HG02610 (cell line): ENCODE data around the gene TSN.
"Not testable (repeated sequence)": the region's sequence is repeated elsewhere in the genome, so short reads cannot be mapped to it uniquely, and the experiment has no call there.

Experiments
- ATAC-seq: cut with Tn5 transposase; IDR thresholded peaks from one replicate; pipeline ENCODE4 v1.9.1; 2021; ENCODE audit warnings: mild to moderate bottlenecking, moderate library complexity; ENCODE audit not compliant: unreplicated experiment

The TSN gene

GRCh38 chr2:121796239-121796638, 40.8 kb downstream of the TSN start:
- ATAC-seq, result no peak

DNA sequence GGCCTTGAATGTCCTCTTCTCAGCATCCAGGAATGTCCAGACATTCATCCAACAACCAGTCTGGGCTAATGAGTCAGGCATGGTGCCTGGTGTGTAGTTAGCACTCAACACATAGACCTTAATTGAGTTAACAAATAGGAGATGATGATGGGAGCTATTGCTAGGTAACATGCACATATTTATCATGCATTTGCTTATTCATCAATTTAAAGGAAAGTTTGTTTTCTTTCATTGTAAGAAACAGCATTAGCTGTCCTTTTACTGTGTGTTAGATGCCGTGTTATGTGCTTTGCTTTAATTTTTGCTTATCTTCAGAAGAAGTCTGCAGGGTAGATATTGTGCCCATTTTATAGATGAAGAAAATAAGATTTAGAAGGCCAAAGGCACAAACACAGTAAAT, 43.2 kb downstream of the TSN start:
- no peak for ATAC-seq

GRCh38 chr2:121801916-121802315, 46.5 kb downstream of the TSN start:
- ATAC-seq, result no peak

GRCh38 chr2:121803503-121803902, 48.1 kb downstream of the TSN start:
- ATAC-seq, result no peak

GRCh38 chr2:121804340-121804739, 48.9 kb downstream of the TSN start:
- peak; percentile 64 for ATAC-seq

DNA sequence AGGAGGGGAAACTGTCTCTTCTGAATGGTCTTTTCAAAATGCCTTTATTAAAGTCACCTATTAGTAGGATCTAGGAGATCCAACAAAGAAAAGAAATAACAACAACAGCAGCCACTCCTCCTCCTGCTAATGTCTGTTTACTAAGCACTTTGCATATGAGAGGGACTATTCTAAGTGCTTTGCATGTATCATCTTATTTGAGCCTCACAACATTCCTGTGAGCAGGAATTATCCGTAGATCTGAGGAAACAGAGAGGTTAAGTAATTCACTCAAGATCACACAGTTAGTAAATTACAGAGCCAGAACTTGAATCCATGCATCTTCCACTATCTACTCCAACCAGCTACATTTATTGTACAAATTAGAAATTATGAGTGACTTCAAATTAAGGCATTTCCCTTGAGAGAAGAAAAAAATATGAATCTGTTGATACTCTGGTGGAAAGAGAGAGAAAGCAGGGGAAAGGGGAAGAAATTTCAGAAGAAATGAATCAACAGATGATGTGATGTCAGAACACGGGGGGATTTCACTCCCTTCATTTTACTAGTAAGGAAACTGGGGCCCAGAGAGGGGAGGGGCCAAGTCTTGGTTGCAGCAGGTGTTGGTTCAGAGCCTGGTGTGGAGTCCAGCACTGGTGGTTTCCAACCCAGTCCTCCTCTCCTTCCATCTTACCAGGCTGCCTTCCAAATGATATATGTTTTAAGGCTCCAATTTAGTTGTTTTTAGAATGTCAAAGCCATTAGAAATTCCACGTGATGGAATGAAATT, 49.7 kb downstream of the TSN start:
- ATAC-seq, result no peak

DNA sequence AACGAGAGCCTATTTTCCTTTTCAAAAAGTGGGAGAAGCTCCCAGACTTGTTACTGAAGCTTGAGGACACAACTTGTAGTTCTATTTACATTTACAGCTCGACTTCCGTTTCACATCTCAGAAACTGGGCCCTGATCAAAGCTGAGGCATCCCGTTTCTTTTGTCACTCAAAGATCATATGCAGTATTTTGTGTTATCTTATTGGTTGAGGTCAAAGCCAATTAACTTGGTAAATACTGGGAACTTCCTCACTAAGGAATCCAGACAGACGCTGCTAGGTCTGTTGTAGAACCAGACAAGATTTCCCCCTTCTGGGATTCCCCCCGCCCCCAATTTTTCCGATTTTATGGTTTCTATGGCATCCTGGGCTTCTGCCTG, 50.3 kb downstream of the TSN start:
- no peak for ATAC-seq

DNA sequence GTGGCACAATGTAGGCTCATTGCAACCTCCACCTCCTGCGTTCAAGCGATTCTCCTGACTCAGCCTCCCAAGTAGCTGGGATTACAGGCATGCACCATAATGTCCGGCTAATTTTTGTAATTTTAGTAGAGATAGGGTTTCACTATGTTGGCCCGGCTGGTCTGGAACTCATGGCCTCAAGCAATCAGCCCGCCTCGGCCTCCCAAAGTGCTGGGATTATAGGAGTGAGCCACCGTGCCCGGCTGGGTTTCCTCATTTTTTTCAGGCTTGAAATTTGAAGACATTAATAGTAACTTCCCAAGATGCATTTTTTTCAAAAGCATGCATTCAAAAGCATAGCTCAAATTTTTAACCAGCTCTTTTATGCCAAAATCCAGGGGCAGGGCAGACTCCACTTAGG, 52.3 kb downstream of the TSN start:
- ATAC-seq, result not testable (repeated sequence)

DNA sequence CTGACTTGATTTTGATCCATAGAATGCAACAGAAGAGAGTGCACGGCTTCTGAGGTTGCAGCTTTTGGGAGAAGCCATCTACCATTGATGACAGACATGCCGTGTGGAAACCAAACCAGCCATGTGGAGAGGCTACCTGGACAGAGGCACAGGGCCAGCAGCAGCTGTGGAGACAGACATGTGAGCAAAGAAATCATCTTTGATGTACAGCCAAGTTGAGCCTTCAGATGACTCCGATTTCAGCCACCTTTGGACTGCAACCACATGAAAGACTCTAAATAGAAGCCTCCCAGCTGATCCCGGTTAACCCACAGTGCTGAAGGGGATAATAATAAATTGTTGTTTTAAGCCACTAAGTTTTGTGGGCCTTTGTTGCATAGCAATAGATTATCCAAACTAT, 54.2 kb downstream of the TSN start:
- no peak for ATAC-seq

DNA sequence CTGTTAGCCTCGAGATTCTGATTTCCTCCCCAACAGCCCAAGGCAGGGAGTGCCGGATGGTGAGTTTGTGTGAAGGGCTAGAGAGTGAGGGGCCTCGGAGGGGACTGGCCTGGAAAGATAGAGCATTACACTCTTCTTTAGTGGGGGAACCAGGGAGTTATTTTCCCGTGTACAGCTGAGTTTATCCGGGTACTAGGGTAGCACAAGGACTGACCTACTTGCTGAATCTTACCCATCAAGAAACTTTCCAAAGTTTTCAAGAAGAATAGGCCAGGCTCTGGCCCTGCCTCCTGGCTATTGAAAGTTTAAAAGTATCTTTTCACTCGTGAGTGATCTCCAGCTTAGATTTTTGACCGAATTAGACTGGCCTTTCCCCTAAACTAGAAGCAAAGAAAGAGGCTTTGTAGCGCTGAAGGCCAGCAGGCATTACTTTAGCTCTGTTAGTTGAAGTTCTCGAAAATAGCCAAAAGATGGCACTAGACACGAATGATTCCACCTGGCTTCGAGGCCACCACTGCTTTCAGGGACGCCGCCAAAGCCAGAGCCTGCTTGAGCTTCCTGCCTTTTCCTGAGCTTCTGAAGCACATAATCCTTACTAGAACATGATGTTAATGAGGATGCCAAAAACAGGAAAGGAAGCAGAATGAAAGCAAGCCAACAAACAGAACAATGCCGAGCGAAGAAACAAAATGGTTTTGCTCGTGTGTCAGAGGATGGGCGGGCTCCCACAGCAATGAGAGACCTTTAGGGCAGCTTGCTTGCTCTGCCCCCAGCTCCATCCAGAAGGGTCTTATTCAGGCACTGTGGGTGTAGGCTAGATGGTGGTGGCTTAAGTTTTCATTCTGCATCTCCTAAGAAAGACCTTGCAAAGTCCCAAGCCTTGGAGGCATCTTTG, 55.8 kb downstream of the TSN start:
- peak; percentile 89 for ATAC-seq

DNA sequence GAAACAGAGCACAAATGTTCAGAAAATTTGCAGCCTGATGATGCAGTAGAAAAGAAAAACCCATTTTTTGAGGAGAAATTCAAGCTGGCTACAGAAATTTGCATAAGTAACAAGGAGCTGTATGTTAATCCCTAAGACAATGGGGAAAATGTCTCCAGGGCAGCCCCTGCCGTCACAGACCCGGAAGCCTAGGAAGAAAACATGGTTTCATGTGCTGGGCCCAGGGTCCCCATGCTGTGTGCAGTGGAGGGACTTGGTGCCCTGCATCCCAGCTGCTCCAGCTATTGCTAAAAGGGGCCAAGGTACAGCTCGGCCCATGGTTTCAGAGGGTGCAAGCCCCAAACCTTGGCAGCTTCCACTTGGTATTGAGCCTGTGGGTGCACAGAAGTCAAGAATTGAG, 57.6 kb downstream of the TSN start:
- not testable (repeated sequence) for ATAC-seq

- no peak for ATAC-seq
These were observed 59.8 kb downstream of the TSN start for GRCh38 chr2:121815216-121815615.

GRCh38 chr2:121816797-121817196, 61.3 kb downstream of the TSN start:
- no peak for ATAC-seq

GRCh38 chr2:121817304-121817703, 61.9 kb downstream of the TSN start:
- ATAC-seq, result not testable (repeated sequence)
